Measurements from ENCODE around the gene ZNF333.

Gene ZNF333

GRCh38 chr19:14676762-14677161 is 13.1 kb upstream of the ZNF333 start:
- DNase-seq (ENCODE audit: low read depth): no peak
- TF ChIP-seq CTCF (conservative IDR thresholded peaks at IDR 0.05; ENCODE audit: low read depth, low read length): no peak
- H3K4me3 ChIP-seq (ENCODE audit: low read length): no peak overlapping the region

- no peak overlapping the region for H3K4me3 ChIP-seq (ENCODE audit: low read length)
- DNase-seq (ENCODE audit: low read depth): no peak
- TF ChIP-seq CTCF (conservative IDR thresholded peaks at IDR 0.05; ENCODE audit: low read depth, low read length): no peak
Observed at GRCh38 chr19:14677464-14677863, 12.4 kb upstream of the ZNF333 start.

GRCh38 chr19:14678199-14678598 is 11.6 kb upstream of the ZNF333 start:
- no peak for DNase-seq (ENCODE audit: low read depth)
- no peak overlapping the region for H3K4me3 ChIP-seq (ENCODE audit: low read length)
- no peak for TF ChIP-seq CTCF (conservative IDR thresholded peaks at IDR 0.05; ENCODE audit: low read depth, low read length)

GRCh38 chr19:14682084-14682483 is 7.8 kb upstream of the ZNF333 start:
- no peak for DNase-seq (ENCODE audit: low read depth)
- TF ChIP-seq CTCF (conservative IDR thresholded peaks at IDR 0.05; ENCODE audit: low read depth, low read length): no peak

GRCh38 chr19:14683439-14683838 is 6.4 kb upstream of the ZNF333 start:
- no peak overlapping the region for H3K4me3 ChIP-seq (ENCODE audit: low read length)
- TF ChIP-seq CTCF (conservative IDR thresholded peaks at IDR 0.05; ENCODE audit: low read depth, low read length): no peak
- DNase-seq (ENCODE audit: low read depth): no peak

More at GRCh38 chr19:14682084-14682483, 7.8 kb upstream of the ZNF333 start:
- no peak overlapping the region for H3K4me3 ChIP-seq (ENCODE audit: low read length)

- H3K4me3 ChIP-seq (ENCODE audit: low read length): no peak overlapping the region
- DNase-seq (ENCODE audit: low read depth): no peak
- TF ChIP-seq CTCF (conservative IDR thresholded peaks at IDR 0.05; ENCODE audit: low read depth, low read length): peak; percentile 28
Observed at GRCh38 chr19:14686411-14686810, 3.4 kb upstream of the ZNF333 start.

GRCh38 chr19:14694641-14695266 is 4.9 kb downstream of the ZNF333 start:
- no peak overlapping the region for H3K4me3 ChIP-seq (ENCODE audit: low read length)
- DNase-seq (ENCODE audit: low read depth): no peak
- TF ChIP-seq CTCF (conservative IDR thresholded peaks at IDR 0.05; ENCODE audit: low read depth, low read length): no peak

Measured in retinal pigment epithelial cell (primary cell).